GM12865 (cell line): Measurements from ENCODE around the gene TCP11.

Experiments used
- DNase-seq: peaks from one replicate; pipeline ENCODE4 v3.0.0; 2010; ENCODE audit warnings: low read depth
- H3K4me3 ChIP-seq: 2 replicates; pipeline ENCODE4 v1.5.1; 2011; ENCODE audit warnings: mild to moderate bottlenecking, low read depth, low read length, control low read depth
- TF ChIP-seq, protein P1 (sequence below): IDR thresholded peaks from 2 replicates; pipeline ENCODE4 v1.5.1; 2011; ENCODE audit warnings: low read length, control low read depth, low read depth, inconsistent platforms; ENCODE audit not compliant: insufficient read depth; ENCODE audit errors: missing control alignments

Gene TCP11

DNA sequence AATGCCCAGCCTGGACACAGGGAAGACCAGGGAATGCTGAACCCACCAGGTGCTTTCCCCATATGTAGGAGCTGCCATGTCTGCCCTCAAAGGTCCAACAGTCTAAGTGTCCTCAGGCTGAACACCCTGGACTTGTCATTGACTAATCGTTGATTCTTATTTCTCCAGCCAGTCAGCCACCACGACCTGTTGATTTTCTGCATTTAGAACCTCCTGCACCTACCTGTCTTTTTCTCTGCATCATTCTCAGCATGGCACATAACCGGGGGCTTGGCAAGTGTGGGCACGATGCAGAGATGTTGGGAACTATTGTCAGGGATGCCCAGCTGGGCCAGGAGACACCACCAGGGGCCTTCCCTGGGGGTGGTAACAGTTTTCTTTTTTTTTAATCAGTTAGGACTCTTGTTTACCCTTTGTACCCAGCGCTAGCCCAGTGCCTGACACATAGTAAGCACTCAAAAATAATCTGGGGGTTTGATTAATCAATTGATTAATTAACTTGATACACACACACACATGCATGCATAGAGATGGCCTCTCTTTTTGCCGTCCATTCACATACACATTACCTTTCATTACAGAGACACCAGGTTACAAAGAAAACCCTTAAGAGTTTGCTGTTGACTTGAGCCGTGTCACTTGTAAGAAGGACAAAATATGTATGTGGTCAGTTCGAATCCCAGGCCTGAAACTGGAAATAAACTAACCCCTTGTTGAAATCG is 43.6 kb upstream of the TCP11 start:
- no peak for DNase-seq
- TF ChIP-seq, protein P1, sequence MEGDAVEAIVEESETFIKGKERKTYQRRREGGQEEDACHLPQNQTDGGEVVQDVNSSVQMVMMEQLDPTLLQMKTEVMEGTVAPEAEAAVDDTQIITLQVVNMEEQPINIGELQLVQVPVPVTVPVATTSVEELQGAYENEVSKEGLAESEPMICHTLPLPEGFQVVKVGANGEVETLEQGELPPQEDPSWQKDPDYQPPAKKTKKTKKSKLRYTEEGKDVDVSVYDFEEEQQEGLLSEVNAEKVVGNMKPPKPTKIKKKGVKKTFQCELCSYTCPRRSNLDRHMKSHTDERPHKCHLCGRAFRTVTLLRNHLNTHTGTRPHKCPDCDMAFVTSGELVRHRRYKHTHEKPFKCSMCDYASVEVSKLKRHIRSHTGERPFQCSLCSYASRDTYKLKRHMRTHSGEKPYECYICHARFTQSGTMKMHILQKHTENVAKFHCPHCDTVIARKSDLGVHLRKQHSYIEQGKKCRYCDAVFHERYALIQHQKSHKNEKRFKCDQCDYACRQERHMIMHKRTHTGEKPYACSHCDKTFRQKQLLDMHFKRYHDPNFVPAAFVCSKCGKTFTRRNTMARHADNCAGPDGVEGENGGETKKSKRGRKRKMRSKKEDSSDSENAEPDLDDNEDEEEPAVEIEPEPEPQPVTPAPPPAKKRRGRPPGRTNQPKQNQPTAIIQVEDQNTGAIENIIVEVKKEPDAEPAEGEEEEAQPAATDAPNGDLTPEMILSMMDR: no peak
- H3K4me3 ChIP-seq: no peak overlapping the region

DNA sequence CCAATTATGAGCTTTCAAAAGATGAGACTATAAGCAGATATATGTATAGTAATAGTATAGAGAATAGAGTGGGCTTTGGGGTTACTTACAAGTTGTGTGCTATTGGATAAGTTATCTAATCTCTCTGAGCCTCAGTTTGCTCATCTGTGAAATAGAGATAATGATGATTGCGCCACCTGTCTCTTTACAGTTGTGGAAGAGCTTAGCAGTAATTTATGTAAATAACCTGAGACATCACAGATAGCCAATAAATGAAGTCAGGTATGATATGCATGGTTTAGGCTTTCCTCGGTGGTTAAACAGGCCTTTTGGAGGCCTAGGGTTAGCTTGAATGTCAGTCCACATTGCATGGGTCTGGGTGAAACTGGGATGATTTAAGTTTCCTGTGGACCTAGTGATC is 42.8 kb upstream of the TCP11 start:
- TF ChIP-seq, protein P1: no peak
- DNase-seq: no peak
- no peak overlapping the region for H3K4me3 ChIP-seq

DNA sequence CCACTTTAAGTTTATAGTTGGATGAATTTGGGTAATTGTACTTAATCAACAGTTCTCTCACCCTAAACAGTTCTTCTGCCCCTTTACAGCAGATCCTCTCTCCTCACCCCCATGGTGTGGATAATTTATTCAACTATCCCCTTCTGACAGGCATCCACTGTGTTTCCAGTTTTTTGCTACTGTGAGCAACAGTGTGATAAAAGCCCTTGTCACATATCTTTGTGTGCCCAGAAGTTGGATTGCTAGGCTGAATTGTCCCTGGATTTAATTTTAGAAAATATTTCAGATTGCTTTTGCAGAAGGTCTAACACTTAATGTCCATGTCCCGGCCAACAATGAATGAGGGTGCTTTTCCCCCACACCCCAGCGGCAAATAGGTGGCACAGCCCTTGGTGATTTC is 42.1 kb upstream of the TCP11 start:
- H3K4me3 ChIP-seq: no peak overlapping the region
- DNase-seq: no peak
- TF ChIP-seq, protein P1: no peak

DNA sequence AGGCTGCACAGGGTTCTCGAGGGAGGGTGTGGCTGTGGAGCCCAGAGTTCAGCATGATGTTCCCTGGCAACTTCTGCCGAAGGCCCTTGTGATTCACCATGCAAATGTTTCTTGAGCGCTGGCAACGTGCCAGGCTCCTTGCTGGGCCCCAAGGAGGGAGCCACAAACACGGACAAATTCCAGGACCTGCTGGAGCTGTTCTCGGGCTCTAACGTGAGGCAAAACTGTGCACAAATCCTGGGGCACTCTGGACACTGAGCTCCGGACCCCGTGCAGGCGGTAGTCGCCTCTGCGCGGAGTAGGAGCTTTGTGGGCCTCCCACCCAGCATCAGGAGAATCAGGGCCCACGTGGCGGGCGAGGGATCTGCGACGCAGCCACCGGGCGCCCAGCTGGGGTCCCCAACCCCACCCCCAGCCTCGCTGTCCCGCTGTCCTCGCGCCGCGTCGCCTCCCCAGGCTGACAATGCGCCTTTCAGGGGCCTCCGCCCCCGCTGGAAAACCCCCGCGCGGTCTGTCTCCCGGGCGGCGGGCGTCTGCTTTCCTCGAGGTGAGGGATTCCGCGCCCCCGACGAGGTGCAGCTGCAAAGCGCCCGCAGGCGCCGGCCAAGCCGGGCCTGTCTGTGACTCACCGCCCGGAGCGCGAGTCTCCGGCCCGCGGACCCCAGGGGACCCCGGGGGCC is 40.9 kb upstream of the TCP11 start:
- peak; percentile 19 for DNase-seq
- H3K4me3 ChIP-seq: no peak overlapping the region
- TF ChIP-seq, protein P1: no peak

DNA sequence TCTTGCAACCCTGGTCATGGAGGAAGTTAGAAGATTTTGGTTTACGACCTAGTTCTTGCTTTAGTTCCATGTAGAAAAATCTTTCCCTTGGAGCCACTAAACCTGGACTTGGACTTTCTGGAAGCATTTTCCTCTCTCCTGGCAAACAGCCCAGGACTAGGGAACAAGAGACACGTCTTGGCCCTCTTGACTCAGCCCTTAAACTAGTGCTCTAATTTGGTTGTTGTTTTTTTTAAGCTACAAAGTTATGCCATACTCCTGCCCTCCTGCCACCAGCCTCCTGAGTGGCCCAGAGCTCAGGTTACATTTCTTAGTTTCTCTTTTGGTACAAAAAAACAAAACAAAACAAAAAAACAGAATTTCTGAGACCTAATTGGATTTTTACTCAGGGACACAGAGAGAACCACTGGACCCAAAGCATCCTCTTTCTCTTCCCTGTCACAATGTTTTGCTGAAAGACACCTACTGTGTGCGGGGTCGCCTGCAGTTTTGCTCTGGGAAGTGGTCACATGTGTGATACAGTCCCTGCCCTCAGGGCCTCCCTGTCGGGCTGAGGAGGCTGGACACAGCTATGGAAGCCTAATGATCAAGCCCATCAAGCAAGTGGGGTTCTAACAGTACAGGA is 40.3 kb upstream of the TCP11 start:
- DNase-seq: no peak
- TF ChIP-seq, protein P1: no peak
- no peak overlapping the region for H3K4me3 ChIP-seq

DNA sequence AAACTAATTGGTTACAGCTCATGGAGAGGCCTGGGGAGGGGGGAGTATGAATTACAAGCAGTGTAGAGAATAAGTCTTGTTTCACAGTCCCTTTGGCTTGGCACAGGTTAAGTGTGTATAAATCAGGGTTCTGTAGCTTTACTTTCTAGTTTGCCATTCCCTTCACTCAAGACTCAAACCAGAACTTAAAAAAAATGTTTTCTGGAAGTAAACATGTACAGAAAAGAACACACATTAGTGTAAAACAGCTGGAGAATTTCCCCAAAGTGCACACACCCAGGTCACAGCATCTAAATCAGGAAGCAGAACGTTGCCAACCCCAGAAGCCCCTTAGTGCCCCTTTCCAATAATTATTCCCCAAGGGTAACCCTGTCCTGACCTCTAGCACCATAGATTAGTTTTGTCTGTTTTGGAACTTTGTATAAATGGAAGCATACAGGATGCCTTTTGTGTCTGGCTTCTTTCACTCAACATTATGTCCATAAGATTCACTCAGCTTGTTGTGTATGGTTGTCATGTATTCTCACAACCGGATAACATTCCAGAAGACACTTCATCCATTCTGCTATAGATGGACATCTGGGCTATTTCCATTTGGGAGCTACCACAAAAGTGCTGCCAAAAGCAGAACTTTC is 38.9 kb upstream of the TCP11 start:
- no peak for DNase-seq
- TF ChIP-seq, protein P1: no peak
- H3K4me3 ChIP-seq: no peak overlapping the region
